HG03342 (cell line): Measurements from ENCODE around the gene AOC3.

Experiments
- ATAC-seq: cut with Tn5 transposase; IDR thresholded peaks from one replicate; pipeline ENCODE4 v1.9.1; 2021; ENCODE audit warnings: mild to moderate bottlenecking, moderate library complexity; ENCODE audit not compliant: unreplicated experiment

Gene AOC3

GRCh38 chr17:42850954-42851353 lies at the start of gene AOC3:
Gene AOC3, plus strand, starts transcription at chr17:42851199. Its CDS starts 145 bp downstream, at chr17:42851344.
- ATAC-seq, result no peak

- ATAC-seq, result no peak
Measured at GRCh38 chr17:42803074-42803883, 47.7 kb upstream of the AOC3 start.

- ATAC-seq, result no peak
Measured at GRCh38 chr17:42804918-42805367, 46.1 kb upstream of the AOC3 start.

GRCh38 chr17:42806249-42806648 lies 44.8 kb upstream of the AOC3 start:
- ATAC-seq, result no peak

- ATAC-seq, result no peak
Measured at GRCh38 chr17:42809250-42809649, 41.7 kb upstream of the AOC3 start.

- ATAC-seq, result no peak
Measured at GRCh38 chr17:42814633-42815399, 36.2 kb upstream of the AOC3 start.

- no peak for ATAC-seq
Measured at GRCh38 chr17:42817866-42818265, 33.1 kb upstream of the AOC3 start.

GRCh38 chr17:42818379-42818778 lies 32.6 kb upstream of the AOC3 start:
- ATAC-seq, result no peak

- no peak for ATAC-seq
Measured at GRCh38 chr17:42819939-42820535, 31.0 kb upstream of the AOC3 start.

GRCh38 chr17:42821176-42821575 lies 29.8 kb upstream of the AOC3 start:
- no peak for ATAC-seq

- ATAC-seq, result no peak
Measured at GRCh38 chr17:42827472-42827871, 23.5 kb upstream of the AOC3 start.

GRCh38 chr17:42830971-42831370 lies 20.0 kb upstream of the AOC3 start:
- ATAC-seq, result no peak

GRCh38 chr17:42832213-42832933 lies 18.6 kb upstream of the AOC3 start:
- ATAC-seq, result peak; percentile 22

- ATAC-seq, result peak; percentile 74
Measured at GRCh38 chr17:42832934-42833766, 17.8 kb upstream of the AOC3 start, which contains the start of gene PSME3. Gene PSME3, plus strand, starts transcription at chr17:42833397. Its CDS starts 235 bp downstream, at chr17:42833632.

GRCh38 chr17:42833767-42834422 lies 17.1 kb upstream of the AOC3 start:
- ATAC-seq, result no peak

GRCh38 chr17:42835732-42836131 lies 15.3 kb upstream of the AOC3 start:
- no peak for ATAC-seq

- ATAC-seq, result no peak
Measured at GRCh38 chr17:42841975-42842685, 8.9 kb upstream of the AOC3 start.

GRCh38 chr17:42843358-42843934 lies 7.6 kb upstream of the AOC3 start:
- ATAC-seq, result no peak
